GM12891 (cell line): Measurements from ENCODE around the gene MORC4.

Experiments used
- PAX5 ChIP-seq: IDR thresholded peaks from 2 replicates; pipeline ENCODE4 v1.6.1; 2011; ENCODE audit warnings: low read length, moderate library complexity, mild to moderate bottlenecking; ENCODE audit not compliant: insufficient read depth, severe bottlenecking
- POLR2A ChIP-seq: IDR thresholded peaks from 2 replicates; pipeline ENCODE4 v1.6.1; 2011; ENCODE audit warnings: low read depth, low read length, control low read depth
- POLR2AphosphoS5 ChIP-seq: IDR thresholded peaks from 2 replicates; pipeline ENCODE4 v1.6.1; 2011; ENCODE audit warnings: low read depth, low read length, control low read depth
- SPI1 ChIP-seq: IDR thresholded peaks from 2 replicates; pipeline ENCODE4 v1.6.1; 2011; ENCODE audit warnings: low read depth, low read length, control low read depth
- TAF1 ChIP-seq: IDR thresholded peaks from 2 replicates; pipeline ENCODE4 v1.6.1; 2011; ENCODE audit warnings: low read depth, low read length, control low read depth

DNA sequence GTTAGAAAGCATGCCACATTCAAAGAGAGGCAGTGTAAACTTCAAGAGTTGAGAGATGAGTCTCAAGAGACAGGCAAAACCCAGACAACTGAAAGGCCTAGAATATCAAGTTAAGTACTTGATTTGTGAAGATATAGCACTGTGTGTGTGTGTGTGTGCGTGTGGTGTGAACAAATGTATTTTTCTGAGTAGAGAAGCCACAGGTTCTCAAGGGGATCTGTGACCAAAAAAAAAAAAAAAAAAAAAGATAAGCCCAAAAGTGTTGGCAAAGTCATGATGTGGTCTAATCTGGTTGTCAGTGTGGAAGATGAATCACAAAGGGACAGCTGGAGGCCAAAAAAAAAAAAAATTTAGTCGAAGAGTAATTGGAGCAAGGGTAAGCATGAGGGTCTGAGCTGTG lies 100.7 kb downstream of the MORC4 start:
- TF ChIP-seq POLR2A (no peak), PAX5 (no peak), POLR2AphosphoS5 (no peak), TAF1 (no peak), SPI1 (no peak)
